GM21528 (cell line): ENCODE results near the gene PDILT.

Experiments
- ATAC-seq: cut with Tn5 transposase; IDR thresholded peaks from one replicate; pipeline ENCODE4 v1.9.1; 2021; ENCODE audit warnings: mild to moderate bottlenecking, moderate library complexity; ENCODE audit not compliant: unreplicated experiment, low FRiP score

The PDILT gene

DNA sequence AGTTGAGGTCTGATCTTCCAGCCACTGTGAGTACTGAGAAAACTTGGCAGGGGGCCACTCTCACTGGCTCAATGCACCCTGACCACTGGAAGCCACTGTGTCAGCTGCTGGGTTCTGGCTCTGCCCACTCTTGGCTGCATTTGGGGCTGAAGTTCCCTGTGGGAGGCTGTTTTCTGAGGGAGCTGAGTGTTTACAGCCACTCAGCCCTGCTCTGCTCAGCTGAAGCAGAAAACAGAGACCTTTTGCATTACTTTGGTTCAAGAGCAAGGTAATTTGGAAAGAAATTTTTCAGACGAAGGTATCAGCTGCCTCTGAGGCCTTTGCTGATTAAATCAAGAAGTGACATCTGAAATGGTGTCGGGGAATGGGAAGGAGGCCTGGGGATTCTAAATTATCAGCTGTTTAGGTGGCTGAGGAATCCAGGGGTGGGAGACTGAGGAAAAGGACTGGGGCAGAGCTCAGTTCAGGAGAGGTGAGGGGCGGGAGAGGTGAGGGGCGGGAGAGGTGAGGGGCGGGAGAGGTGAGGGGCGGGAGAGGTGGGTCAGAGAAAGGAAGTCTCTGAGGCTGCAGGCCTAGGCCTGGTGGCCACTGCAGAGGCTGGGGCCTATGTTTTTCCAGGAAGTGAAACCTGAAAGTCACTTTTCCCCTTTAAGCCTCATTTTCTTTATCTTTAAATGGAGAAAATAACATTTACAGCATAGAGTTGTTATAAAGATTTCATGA lies 5.0 kb upstream of the PDILT start, which contains the start of gene ACSM5:
Gene ACSM5 (plus strand): TSS at position 137 of the 723 bp plus-strand sequence. CDS start 1,951 bp downstream, outside the sequence.
- ATAC-seq, result no peak

DNA sequence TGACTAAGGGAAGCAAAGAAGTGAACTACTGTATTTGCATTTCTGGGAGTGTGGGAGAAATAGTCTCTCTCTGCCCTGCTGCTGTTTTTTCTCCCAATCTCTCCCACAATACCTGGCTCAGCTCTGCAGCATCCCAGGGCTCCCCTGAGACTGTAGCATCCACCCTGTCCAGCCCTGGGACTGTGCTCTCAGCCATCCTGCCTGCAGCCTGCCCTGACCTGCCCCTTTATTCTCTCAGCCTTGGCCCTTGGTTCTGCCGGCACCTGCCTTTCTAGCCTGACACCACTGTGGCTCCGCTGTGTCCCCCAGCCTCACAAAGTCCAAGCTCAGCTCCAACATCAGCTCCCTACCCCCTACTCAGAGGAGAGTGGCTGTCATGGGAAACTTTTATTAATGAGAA lies 1.9 kb downstream of the PDILT start:
- ATAC-seq, result no peak

DNA sequence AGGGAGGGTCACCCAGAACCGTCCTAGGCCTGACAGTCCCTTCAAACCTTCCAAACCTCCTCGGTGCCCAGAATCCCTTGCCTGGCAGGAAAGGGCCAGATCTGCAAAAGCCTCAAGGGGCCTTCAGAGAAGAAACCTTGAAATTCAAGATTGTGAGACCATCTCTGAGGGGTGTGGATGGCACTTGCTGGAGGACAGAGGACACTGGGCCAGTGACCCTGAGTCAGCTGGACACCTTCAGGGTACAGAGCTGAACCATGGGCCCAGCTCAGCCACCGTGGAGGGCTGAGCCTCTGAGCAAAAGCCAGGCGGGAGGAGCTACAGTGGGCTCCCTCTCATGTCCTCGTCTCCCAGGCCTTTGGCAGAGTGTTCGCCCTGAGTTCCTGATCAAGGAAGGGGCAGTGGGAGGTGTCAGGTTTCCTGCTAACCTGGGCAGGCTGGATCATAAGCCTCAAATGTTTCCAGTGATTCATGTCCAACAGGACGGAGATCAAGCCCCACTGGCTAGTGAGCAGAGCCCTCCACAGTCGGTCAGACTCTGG lies 3.0 kb downstream of the PDILT start:
- no peak for ATAC-seq

DNA sequence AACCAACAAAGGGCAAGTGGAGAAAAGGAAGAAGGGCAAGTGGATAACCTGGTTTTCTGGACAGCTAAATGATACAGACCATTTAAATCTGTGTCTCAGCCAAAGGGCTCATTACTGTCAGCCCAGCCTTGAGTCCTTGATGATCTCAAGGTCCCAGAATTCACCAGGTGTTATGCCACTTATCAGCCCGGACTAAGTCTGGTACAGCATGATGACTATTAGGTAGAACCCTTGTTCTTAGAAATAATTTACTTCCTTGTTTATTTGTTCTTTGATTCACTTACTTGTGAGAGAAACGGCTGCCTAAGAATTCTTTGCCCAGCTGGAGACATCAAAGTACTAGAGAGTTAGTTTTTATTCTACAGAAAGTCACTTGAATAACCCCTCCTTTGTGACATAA lies 3.5 kb downstream of the PDILT start:
- no peak for ATAC-seq

DNA sequence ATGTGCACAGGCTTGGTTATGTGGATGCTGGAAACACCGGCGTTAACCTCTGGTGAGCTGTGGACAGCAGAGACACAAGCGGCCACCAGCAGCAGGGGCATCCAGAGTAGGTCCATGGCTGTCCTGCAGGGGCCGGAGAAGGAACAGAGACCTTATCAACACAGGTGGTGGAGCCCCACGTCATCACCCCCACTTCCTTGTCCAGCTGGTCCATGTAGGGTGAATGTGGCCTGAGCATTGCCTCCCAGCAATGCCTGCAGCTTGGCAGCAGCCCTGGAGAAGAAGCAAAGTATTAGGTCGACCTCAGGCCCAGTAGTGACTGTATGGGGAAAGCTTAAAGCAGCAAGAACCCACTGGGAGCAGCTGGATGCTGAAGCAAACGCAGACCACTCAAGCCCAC lies 5.4 kb downstream of the PDILT start:
- ATAC-seq, result no peak

DNA sequence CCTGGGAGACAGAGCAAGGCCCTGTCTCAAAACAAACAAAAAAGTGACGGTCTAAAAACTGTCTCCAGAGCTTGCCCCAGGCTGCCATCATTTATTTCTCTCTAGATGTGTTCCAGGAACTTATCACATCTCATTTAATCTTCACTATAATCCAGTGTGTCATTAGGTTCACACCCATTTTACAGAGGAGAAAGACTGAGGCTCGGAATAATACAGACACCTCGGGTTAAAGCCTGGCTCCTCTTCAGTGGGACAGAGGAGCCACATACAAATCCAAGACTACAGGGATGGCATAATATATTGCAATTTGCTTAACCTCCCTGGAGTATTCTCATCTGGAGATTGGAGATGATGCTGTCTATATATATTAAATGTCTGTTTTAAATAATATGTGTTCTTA lies 5.9 kb downstream of the PDILT start:
- no peak for ATAC-seq

DNA sequence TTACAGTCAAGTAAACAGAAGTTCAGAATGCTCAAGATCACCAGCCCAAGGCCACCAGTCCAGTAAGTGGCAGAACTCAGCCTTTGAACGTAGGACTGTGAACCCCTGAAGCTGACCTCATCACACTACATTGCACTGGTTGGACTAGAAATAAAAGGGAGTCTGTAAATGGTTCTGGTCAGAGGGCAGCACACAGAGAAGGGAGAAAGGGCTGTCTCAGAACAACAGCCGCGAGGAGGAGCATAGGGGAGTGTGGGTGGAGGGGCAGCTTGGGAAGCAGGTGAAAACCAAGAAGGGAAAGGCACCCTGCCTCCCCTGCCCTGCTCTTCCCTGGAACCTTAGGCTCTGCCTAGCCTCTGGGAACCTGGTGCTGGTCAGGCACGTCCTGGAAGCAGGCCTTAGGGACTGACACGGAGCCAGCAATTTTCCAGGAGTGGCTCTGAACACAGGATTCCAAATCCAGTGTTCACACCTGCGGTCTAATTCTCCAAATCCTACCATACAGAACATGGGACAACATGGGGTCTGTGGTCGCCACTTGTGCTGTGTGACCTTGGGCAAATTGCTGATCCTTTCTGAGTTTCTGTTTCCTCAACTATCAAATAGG lies 7.0 kb downstream of the PDILT start:
- no peak for ATAC-seq

DNA sequence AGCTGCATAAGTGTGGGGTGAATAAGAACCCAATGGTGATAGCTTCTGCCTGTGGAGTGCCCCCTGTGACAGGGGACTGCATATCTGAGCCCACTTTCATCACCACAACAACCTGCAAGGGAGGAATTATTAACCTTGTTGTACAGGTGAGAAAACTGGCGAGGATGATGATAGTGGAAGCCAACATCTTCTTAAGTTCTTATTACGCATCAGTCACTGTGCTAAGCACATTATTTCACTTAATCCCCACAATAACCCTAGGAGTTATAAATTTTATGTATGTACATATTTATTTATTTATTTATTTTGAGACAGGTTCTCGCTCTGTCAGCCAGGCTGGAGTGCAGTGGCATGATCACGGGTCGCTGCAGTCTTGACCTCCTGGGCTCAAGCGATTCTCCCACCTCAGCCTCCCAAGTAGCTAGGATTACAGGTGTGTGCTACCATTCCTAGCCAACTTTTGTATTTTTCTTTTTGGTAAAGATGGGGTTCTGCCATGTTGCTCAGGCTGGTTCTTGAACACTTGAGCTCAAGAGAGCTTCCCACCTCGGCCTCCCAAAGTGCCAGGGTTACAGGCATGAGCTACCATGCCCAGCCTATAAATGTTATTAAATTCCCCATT lies 7.6 kb downstream of the PDILT start:
- no peak for ATAC-seq

DNA sequence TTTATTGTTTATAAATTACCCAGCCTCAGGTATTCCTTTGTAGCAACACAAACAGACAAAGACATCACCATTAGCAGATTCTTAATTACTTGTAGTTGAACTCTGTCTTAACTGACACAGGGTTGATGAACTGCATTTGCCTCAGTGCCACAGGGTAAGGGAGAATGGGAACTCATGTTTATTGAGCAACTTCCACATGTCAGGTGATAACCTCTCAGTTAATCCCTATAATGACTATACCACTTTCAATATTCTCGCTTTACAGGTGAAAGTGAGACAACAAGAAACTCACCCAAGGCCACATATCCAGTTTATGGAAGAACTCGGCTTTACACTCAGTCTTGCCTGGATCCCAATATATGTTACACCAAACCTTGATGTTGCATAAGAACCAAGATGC lies 8.6 kb downstream of the PDILT start:
- ATAC-seq, result no peak

DNA sequence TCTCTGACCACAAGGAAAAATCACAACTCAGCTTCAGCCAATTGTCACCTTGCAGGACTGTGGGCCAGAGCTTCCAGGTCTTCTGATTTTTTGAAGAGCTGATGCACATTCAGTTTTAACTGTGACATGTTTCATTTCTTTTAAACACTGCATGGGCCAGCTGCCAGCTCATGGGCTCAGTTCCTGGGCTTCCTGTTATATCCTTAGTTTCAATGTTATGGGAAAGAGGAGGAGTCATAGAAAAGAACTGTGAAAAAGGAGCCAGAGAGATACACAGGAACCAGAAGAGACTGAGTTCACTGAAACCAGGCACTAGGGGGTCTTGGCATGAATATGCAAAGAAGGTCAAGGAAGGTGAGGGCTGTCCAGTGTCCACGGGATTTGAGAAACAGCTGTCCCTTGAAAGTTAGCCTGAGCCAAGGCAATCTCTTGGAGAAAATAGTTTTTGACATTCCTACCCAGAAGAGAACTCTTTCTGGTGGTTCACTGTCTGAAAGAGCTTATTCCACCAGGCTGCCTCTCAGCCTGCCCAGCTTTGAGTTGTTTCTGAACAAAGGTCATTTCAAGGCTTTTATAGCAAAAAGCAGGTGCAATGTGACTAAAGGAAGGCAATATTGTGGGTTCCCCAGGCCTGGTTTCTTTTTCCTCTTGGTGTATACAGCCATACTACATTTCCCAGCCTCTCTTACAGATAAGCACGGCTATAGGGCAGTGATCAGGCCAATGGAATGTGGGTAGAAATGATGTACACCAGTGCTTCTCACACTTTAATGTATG lies 10.5 kb downstream of the PDILT start:
- ATAC-seq, result no peak

DNA sequence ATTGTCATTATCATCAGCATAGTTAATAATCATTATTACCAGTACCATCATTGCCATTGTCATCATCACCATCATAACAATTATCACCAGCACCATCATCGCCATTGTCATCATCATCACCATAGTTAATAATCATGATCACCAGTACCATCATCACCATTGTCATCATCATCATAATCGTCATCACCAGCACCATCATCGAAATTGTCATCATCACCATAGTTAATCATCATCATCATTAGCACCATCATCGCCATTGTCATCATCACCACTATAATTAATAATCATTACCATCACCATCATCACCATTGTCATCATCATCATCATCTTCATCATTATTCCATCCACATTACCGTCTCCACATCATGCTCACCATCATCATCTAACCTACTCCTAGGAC lies 13.5 kb downstream of the PDILT start:
- ATAC-seq, result no peak

DNA sequence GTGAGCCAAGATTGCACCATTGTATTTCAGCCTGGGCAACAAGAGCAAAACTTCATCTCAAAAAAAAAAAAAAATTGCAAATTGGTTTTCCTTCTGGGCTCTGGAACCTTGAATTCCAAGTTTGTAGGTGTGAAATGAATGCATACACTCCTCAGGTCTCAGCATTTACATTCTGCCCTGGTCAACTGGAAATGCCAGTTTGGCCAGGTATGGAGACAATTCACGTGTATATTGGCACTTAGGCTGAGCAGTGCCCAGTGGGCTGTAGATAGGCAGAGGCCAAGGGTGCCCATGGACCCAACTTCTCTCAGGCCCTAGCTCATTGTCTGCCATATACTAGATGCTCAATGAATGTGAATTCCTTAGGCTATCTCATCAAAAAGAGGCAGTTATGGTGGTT lies 15.7 kb downstream of the PDILT start:
- no peak for ATAC-seq

DNA sequence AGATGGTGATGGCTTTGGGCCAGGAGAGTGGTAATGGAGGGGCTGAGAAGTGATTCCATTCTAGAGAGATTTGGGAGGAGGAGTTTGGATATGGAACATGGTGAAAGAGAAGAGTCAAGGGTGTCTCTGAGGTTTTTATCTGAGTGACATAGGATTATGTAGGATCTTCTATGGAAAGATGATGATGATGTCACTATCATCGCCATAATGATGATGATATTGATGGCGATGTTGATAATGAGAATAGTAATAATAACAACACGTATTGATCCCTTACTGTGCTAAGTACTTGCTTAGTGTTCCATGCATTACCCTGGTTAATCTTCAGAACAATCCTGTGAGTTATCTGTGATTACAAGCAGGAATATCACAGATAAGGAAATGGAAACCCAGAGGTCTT lies 16.6 kb downstream of the PDILT start:
- ATAC-seq, result no peak

DNA sequence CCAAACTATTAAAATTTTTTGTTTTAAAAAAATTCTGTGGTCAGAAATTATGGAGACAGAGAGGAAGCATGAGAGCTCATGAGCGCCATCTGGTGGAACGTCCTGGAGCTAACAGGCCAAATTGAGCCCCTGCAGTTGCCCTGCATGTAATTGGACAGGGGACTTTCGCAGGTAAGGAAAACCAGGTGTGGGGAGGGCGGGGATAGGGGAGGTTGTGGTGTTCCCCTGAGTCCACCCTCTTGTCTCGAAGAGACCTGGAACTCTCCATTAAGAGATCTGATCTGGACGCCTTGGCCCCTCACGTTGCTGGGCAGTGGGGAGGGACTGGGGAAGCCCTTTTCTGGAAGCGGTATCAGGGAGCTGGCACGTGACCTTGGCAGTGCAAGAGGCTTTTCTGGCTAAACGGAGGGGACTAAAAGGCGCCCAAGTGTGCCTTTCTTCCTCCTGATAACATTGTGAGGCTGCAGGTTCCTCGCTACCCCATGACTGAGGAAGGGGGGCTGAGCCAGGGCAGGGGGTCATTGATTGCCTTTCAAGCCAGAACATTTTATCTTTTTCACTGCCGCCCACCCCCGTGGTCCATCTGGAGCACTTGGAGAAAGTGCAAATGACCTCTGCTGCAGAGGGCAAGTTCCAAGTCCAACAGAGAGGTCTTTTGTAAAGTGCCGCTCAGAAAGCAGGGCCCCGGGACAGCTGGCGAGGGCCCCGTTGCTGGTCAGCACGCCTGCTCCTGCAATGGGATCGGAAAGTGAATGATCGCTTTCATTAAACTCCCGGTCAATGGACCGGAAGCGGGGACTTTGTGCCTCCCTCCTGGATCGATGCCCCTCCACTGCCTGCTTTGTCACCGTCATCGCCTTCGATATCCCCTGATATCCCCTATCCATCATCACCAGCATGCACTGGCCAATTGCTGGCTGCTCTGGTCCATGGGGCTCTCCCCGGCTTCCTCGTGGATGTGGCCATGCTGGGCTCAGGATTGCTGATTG lies 18.4 kb downstream of the PDILT start:
- no peak for ATAC-seq

DNA sequence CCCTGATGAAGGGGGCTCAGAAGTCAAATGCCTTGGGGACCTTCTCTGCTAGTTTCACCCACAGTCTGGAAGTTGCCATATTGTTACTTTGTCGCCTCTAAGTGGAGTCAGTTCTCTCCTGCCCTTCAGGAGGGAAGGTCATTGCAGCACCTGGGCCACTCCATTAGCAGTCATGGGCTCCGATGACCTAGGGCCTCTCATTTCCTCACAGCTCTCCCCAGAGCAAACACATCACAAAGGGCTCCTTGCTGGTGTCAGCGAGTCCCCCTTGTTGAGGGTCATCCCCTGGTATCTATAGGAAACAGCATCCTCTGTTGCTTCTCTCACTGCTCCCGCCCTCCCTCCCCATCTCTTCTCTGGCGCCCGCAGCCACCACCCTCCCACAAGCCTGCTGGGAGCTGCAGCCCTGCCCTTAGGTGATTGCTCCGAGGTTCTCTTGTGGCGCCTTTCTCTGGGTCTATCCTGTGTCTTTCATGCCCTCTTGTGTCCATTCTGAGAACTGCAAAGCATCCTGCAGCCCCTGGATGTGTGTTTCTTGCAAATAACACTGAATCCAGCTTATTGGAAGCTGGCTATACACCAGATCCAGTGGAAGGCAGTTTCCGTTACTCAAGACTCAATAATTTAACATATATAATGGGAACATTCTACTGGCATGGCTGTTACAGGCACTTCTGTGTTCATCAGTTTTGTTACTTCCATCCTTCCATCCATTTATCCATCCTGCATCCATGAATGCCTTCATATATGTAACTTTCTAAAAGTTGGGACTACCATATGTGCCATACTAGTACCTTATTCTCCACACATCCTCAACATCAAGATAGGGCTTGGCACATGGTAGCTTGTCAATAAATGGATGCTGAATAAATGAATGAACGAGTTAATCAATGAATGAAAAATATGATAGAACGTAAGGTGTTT lies 21.2 kb downstream of the PDILT start:
- no peak for ATAC-seq

DNA sequence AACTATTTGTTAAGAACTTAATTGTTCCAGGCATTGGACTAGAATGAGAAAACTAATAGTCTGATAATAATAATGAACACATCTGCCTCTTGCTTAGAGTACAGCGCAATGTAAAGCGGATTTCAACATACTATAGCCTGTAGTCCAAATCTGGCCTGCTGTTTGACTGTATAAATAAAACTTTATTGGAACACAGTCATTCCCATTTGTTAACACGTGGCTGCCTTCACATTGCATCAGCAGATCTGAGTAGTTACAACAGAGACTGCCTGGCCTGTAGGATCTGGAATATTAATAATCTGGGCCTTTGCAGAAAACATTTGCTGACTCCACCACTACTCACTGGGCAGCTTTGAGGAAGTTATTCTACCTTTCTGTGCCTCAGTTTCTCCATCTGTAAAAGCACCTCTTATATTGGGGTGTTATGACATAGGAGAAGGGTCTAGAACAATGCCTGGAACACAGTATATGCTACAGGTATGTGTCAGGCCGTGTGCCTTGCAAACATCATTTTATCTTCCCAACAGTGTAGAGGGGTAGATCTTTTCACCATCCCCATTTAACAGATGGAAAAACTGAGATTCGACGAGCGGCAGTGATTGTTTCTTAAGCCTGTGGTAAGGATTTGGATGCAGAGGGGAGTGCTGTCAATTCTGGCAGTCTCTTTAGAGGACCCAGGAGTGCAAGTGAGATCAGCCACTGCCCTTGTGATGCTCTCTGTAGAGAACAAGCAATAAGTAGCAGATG lies 22.2 kb downstream of the PDILT start:
- ATAC-seq, result no peak

DNA sequence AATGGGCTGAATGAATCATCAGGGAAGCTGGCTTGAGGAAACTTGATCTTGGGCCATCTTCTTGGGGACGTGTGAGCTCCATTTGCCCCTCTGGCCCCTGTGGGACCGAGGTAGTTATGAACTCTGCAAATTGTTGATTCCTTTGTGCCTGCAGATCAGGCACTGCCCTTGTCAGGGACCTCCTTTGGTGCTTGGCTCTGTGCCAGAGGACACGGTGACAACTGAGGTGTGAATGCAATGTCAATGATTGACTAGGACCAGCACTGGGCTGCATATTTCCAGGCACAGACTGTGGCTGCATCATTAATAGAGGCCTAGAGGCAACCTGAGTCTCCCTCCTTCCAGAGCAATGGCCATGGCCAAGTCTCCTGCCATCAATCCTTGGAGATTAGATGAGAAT lies 23.8 kb downstream of the PDILT start:
- no peak for ATAC-seq

DNA sequence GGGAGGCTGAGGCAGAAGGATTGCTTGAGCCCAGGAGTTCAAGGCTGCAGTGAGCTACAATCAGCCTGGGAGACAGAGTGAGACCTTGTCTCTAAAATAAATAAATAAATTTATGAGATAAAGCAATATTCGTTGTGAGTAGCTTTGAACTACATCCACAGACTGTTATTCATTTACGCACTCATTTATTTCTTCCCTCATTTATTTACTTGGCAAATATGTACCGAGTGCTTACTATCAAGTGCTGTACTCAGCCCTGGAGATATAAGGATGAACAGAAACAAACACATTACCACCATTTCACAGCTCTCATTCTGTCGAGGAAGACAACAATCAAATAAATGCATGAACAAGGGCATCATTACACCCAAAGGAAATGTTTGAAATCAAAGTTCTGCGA lies 27.4 kb downstream of the PDILT start:
- no peak for ATAC-seq
